Retinal pigment epithelial cell (primary cell): Measurements from ENCODE around the gene ERMN.
"Not testable (repeated sequence)": the region's sequence is repeated elsewhere in the genome, so short reads cannot be mapped to it uniquely, and the experiment has no call there.

ENCODE experiments used
- DNase-seq: peaks from one replicate; pipeline ENCODE4 v3.0.0-alpha.2; 2010; ENCODE audit warnings: low read depth
- H3K4me3 ChIP-seq: 2 replicates; pipeline ENCODE4 v1.5.1; 2011; ENCODE audit warnings: mild to moderate bottlenecking, low read length, control low read depth, moderate library complexity
- TF ChIP-seq, protein P1 (sequence below): conservative IDR thresholded peaks from 2 replicates; pipeline ENCODE4 v1.5.1; 2011; ENCODE audit warnings: low read depth, low read length, control low read depth, inconsistent platforms

Gene ERMN, protein sequence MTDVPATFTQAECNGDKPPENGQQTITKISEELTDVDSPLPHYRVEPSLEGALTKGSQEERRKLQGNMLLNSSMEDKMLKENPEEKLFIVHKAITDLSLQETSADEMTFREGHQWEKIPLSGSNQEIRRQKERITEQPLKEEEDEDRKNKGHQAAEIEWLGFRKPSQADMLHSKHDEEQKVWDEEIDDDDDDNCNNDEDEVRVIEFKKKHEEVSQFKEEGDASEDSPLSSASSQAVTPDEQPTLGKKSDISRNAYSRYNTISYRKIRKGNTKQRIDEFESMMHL

DNA sequence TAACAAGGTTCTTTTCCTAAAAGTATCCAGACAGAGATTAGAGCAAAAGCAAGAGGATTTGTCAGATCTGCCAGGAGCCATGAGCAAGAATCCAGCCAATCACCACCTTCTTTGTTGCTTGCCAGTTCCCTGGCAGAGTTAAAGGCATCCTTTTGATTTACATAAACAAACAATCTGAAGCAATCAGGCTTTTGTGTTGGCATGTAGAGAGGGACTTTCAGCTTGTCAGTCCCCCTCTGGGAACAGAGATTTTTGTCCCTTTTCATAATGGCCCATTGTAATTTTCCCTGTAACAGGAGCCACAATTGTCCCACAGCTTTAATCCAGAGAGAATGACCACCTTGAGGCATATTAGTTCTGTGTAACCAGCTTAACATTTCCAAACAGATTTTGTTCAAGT lies at the start of gene ERMN:
Gene ERMN (minus strand): TSS at position 39 of the 400 bp plus-strand sequence. CDS start 182 bp downstream, outside the sequence.
- H3K4me3 ChIP-seq: no peak within 1 kb of the TSS
- TF ChIP-seq, protein P1, sequence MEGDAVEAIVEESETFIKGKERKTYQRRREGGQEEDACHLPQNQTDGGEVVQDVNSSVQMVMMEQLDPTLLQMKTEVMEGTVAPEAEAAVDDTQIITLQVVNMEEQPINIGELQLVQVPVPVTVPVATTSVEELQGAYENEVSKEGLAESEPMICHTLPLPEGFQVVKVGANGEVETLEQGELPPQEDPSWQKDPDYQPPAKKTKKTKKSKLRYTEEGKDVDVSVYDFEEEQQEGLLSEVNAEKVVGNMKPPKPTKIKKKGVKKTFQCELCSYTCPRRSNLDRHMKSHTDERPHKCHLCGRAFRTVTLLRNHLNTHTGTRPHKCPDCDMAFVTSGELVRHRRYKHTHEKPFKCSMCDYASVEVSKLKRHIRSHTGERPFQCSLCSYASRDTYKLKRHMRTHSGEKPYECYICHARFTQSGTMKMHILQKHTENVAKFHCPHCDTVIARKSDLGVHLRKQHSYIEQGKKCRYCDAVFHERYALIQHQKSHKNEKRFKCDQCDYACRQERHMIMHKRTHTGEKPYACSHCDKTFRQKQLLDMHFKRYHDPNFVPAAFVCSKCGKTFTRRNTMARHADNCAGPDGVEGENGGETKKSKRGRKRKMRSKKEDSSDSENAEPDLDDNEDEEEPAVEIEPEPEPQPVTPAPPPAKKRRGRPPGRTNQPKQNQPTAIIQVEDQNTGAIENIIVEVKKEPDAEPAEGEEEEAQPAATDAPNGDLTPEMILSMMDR: no peak
- no peak for DNase-seq

DNA sequence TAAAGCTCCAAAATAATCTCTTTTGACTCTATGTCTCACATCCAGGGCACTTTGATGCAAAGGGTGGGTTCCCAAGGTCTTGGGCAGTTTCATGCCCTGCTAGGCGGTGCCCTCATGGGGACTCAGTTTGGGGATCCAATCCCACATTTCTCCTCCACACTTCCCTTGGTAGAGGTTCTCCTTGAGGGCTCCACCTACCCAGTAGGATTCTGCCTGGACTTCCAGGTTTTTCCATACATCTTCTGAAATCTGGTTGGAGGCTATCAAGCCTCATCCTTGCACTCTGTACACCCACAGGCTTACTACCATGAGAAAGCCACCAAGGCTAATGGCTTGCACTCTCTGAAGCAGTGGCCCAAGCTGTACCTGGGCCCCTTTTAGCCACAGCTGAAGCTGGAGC lies 49.8 kb upstream of the ERMN start:
- DNase-seq: no peak
- H3K4me3 ChIP-seq: no peak overlapping the region

DNA sequence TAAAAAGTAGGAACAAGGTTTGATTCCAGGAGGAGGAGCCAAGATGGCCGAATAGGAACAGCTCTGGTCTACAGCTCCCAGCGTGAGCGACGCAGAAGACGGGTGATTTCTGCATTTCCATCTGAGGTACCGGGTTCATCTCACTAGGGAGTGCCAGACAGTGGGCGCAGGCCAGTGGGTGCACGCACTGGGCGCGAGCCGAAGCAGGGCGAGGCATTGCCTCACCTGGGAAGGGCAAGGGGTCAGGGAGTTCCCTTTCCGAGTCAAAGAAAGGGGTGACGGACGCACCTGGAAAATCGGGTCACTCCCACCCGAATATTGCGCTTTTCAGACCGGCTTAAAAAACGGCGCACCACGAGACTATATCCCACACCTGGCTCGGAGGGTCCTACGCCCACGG lies 42.9 kb upstream of the ERMN start:
- H3K4me3 ChIP-seq, DNase-seq: not testable (repeated sequence)

More for the DNA sequence above, 49.8 kb upstream of the ERMN start:
- TF ChIP-seq, protein P1: no peak

DNA sequence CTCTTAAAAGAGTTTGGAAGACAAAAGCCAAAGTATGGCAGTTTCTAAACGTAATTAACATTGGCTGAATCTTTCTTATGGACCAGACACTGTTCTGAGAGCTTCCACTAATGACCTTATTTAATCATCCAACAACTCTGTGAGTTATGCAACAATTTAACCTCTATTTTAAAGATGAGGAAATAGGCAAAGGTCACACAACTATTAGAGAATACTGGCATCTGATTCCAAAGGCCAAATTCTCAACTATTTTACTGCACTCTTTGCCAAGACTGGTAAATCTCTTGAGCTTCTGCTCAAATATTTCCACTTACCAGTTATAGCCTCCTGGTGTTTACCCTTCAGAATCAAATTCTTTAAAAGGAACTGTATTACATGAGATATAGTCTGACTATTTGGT lies 42.1 kb upstream of the ERMN start:
- no peak overlapping the region for H3K4me3 ChIP-seq
- no peak for DNase-seq
- TF ChIP-seq, protein P1: no peak

DNA sequence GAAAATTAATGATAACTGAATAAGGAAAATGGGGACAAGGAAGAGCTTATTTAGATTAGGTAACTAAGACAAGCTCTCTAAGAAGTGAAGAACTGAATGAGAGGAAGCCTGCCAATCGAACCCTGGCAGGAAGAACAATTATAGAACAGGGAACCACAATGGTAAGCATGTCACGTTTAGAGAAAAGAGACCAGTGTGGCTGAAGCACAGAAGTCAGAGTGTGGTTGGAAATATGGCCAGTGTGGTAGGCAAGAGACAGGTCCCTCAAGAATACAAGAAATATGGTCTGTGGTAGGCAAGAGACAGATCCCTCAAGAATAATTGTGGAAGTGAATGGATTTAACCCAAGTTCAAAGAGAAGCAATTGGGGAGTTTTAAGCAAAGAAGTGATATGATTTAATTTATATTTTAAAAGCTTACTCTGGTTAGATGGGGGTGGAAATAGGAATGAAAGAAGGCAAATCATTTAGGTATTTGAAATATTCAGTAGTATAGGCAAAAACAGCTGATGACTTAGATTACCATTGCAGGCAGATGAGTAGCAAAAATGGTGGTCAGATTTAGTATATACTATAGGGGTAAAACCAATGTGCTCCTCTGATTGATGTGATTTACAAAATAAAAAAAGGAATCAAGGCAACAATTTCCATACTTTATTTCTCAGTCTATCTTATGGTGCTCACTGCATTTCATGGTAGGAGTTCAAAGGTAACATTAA lies 38.8 kb upstream of the ERMN start:
- DNase-seq: no peak
- TF ChIP-seq, protein P1: no peak
- H3K4me3 ChIP-seq: no peak overlapping the region

DNA sequence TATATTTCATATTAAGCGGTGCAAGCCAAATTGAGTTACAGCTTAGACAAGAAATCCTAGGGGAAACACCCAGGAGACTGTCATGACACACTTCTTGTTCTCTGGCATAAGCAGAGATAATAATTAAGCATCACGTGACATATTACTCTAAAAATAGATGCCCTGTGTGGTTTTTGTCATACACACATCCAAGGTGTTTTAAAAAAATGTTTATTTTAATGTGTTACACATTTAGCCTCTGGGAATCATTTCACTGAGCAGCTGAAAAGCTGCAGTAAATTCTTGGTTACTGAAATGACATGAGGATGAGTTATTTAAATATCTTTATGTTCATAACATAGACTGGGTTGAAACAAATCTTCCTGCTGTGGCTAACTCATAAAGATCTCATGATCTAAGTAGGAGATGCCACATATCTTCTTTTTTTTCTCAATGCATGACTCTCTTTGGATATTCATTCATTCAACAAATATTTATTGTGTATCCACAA lies 38.0 kb upstream of the ERMN start:
- H3K4me3 ChIP-seq: no peak overlapping the region
- TF ChIP-seq, protein P1: no peak
- no peak for DNase-seq

DNA sequence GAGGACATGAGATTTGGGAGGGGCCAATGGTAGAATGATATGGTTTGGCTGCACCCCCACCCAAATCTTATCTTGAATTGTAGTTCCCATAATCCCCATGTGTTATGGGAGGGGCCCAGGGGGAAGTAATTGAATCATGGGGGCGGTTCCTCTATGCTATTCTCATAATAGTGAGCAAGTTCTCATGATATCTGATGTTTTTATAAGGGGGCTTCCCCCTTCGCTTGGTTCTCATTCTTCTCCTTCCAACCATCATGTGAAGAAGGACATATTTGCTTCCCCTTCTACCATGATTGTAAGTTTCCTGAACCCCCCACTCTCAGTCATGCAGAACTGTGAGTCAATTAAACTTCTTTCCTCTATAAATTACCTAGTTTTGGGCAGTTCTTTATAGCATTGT lies 37.0 kb upstream of the ERMN start:
- TF ChIP-seq, protein P1: no peak
- no peak overlapping the region for H3K4me3 ChIP-seq

More for the DNA sequence above, 37.0 kb upstream of the ERMN start:
- no peak for DNase-seq
